ENCODE measurements around the gene OTOP2.

GRCh38 chr17:74956093-74956492 is 32.0 kb downstream of the OTOP2 start:
- TF ChIP-seq EZH2phosphoT487 (IDR thresholded peaks at IDR 0.05; ENCODE audit: insufficient read depth, low read depth): no peak
- TF ChIP-seq EZH2 (IDR thresholded peaks at IDR 0.05; ENCODE audit: insufficient read depth, poor library complexity, severe bottlenecking): no peak
